BJ (cell line): ENCODE data around the gene LY6G5C. TPM values are rescaled to one million over a fixed set of nuclear protein-coding genes. Genes with fewer than 3 reads are reported as not detected.

ENCODE experiments used
- CTCF ChIA-PET: fragments of 350-600 bp; formaldehyde crosslinking; extraction: SDS; loops from one replicate; lab custom pipeline; 2021; ENCODE audit warnings: antibody characterized with exemption, inconsistent platforms; lab: Yijun Ruan, JAX
- POLR2A ChIA-PET: fragments of 300-600 bp; sonication (Branson Sonifier 250); formaldehyde crosslinking; extraction: SDS; loops from one replicate; lab custom pipeline; 2021; ENCODE audit warnings: antibody characterized with exemption; lab: Charles Lee
- DNase-seq: peaks from one replicate; pipeline ENCODE4 v3.0.0-alpha.2; 2011; ENCODE audit warnings: low read depth
- H3K27me3 ChIP-seq: 2 replicates; pipeline ENCODE4 v1.6.0; 2011; ENCODE audit warnings: low read length; ENCODE audit not compliant: control insufficient read depth, insufficient read depth
- H3K36me3 ChIP-seq: 2 replicates; pipeline ENCODE4 v1.5.1; 2011; ENCODE audit warnings: low read length; ENCODE audit not compliant: control insufficient read depth, insufficient read depth
- H3K4me3 ChIP-seq: 2 replicates; pipeline ENCODE4 v1.5.1; 2011; ENCODE audit warnings: low read depth, mild to moderate bottlenecking, control low read depth, low read length
- polyA minus RNA-seq: library from RNA; depleted of rRNA, polyadenylated mRNA; stranded (reverse); fragments of >200 nt; gene quantifications from 2 replicates; pipeline ENCODE4 v1.2.3, GENCODE V29; 2011; rRNA and poly(A)+ RNA removed
- polyA plus RNA-seq: library from polyadenylated mRNA; depleted of rRNA; stranded (reverse); fragments of >200 nt; gene quantifications from 2 replicates; pipeline ENCODE4 v1.2.3, GENCODE V29; 2011; rRNA removed
- TF ChIP-seq, protein P1 (sequence below): IDR thresholded peaks from 2 replicates; pipeline ENCODE4 v1.5.1; 2011; ENCODE audit warnings: low read depth, mild to moderate bottlenecking, control low read depth, inconsistent platforms, low read length, moderate library complexity; ENCODE audit not compliant: insufficient read depth

Gene LY6G5C, protein sequence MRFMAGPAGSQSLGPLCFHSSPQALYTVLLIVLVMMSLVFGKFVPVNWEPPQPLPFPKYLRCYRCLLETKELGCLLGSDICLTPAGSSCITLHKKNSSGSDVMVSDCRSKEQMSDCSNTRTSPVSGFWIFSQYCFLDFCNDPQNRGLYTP
- polyA plus RNA-seq (3.1 and 3.6 TPM in 2 replicates), polyA minus RNA-seq (1.1 and 1.5 TPM in 2 replicates)

DNA sequence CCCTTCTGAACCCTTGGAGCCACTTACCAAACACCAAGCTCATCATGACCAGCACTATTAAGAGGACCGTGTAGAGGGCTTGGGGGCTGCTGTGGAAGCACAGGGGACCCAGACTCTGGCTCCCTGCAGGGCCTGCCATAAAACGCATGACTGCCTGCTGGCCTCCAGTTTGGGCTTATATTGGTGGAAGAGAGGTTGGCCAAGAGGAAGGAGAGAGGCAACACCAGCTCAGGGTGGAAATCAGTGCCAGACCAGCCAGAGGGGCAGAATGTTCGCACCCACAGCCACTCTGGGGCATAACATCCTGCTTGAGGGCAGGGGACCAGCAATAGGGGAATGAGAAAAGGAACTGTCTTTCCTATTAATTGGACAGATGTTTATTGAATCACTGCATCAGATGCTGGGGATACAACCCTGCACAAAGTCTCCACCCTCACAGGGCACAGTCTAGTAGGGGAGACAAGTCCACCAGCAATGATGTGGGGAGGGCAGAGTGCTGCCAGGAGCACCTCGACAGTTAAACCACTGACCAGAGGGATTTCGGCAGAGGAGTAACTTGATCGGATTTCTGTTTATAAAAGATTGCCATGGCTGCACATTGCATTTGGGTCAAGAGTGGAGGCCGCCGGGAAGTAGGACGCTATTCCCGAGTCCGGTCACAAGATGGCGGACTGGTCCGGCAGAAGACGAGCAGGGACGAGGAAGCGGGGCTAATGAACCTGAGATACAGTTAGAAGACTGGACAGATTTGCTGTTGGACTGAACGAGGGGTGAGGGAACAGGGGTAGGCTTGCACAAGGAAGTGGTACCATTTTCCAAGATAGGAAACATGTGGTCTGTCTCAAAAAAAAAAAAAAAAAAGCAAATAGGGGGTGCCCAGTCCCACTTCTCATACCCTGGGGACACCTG is at the start of gene LY6G5C:
TSS of gene LY6G5C (minus strand) at position 842 of the 909 bp plus-strand sequence. CDS start at position 148, 694 bp downstream.
- CTCF ChIA-PET = interaction anchor here (0.6 to 3.2 kb wide), 18 partner anchors 9 to 605 kb away, joined by 3 to 15 read pairs (median 4); partner anchors contain the start of genes ABHD16A, CLIC1 and LSM2
- H3K27me3 ChIP-seq = no peaks in the 10 kb centered on the region
- POLR2A ChIA-PET = interaction anchor here (0.6 kb wide), 1 partner anchor 161 kb away, joined by 3 read pairs; no protein-coding TSS in a partner anchor
- peaks cover 2% of the 10 kb centered on the region; the same call in 1 of the 2 replicates for H3K36me3 ChIP-seq
- peak; percentile 67 for DNase-seq
- peak within 1 kb of the TSS; percentile 39 for H3K4me3 ChIP-seq
- TF ChIP-seq, protein P1, sequence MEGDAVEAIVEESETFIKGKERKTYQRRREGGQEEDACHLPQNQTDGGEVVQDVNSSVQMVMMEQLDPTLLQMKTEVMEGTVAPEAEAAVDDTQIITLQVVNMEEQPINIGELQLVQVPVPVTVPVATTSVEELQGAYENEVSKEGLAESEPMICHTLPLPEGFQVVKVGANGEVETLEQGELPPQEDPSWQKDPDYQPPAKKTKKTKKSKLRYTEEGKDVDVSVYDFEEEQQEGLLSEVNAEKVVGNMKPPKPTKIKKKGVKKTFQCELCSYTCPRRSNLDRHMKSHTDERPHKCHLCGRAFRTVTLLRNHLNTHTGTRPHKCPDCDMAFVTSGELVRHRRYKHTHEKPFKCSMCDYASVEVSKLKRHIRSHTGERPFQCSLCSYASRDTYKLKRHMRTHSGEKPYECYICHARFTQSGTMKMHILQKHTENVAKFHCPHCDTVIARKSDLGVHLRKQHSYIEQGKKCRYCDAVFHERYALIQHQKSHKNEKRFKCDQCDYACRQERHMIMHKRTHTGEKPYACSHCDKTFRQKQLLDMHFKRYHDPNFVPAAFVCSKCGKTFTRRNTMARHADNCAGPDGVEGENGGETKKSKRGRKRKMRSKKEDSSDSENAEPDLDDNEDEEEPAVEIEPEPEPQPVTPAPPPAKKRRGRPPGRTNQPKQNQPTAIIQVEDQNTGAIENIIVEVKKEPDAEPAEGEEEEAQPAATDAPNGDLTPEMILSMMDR = peak; percentile 75

DNA sequence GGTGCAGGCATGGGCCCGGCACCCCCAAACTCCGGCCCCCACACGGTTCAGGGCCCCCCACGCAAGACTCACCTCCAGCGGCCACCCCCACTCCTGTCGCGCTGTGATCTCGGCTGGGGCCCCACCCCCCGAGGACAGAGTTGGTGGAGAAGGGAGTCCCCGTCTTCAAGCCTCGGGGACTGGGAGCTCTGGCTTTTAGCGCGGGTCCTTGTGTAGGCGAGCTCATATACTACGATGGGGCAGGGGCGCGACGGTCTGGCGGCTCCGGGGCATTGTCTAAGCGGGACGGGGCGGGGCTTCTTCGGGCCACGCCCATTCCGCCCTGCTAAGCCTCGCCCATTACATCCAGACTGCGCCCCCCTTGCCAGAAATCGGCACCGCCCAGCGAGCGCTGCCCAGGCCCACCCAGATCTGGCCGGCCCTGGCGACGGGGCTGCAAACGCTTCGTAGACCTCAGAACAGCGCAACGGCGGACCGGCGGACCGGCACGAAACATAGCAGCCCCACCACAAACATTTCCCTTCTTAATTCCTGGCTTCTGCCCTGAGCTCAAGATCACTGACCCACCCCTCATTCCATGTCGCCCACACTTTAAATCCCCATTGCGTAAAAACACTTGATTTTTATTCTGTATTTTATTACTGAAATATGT is 49.2 kb upstream of the LY6G5C start:
- H3K36me3 ChIP-seq = peaks cover 26% of the 10 kb centered on the region
- TF ChIP-seq, protein P1 = peak; percentile 21; the same call in 1 of the 2 replicates
- ChIA-PET POLR2A (interaction anchor here (0.5 to 0.9 kb wide), 3 partner anchors 8 to 244 kb away, joined by 3 to 6 read pairs (median 4); no protein-coding TSS in a partner anchor), CTCF (interaction anchor here (0.6 to 4.6 kb wide), 17 partner anchors 8 to 141 kb away, joined by 3 to 28 read pairs (median 5); partner anchors contain the start of genes LSM2, LY6G6C, LY6G6D and MSH5)
- H3K4me3 ChIP-seq = peak overlapping the region; percentile 88
- H3K27me3 ChIP-seq = no peaks in the 10 kb centered on the region
- peak; percentile 53 for DNase-seq

DNA sequence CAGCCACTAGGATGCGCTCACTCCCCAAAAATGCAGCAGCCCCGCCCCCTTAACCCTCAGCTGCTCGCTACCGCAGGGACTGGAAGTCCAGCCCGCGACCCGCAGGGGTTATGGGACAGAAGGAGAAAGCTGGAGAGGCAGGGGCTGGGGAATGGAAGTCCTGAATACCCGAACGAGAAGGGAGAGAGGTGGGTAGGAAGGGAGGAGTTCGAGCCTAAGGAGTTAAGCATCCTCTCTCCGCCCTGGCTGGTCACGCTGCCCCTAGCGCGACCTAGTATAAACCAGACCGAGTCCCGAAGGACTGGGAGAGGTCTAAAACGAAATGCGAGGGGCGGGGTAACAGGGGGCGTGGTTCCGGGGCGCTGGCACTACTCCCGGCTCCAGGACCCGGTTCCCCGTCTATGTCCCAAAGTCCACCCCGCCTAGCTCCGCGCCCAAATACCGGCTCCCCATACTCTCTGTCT is 48.7 kb upstream of the LY6G5C start:
- peaks cover 26% of the 10 kb centered on the region for H3K36me3 ChIP-seq
- H3K4me3 ChIP-seq = peak overlapping the region; percentile 88
- peak; percentile 58 for DNase-seq
- no peaks in the 10 kb centered on the region for H3K27me3 ChIP-seq
- POLR2A ChIA-PET = interaction anchor here (0.5 to 0.9 kb wide), 3 partner anchors 8 to 244 kb away, joined by 3 to 6 read pairs (median 4); partner anchors contain the start of gene MSH5
- TF ChIP-seq, protein P1 = no peak
- CTCF ChIA-PET = interaction anchor here (0.6 to 4.6 kb wide), 16 partner anchors 8 to 141 kb away, joined by 3 to 28 read pairs (median 6); partner anchors contain the start of genes LY6G6C, LY6G6D, MSH5 and VARS1

DNA sequence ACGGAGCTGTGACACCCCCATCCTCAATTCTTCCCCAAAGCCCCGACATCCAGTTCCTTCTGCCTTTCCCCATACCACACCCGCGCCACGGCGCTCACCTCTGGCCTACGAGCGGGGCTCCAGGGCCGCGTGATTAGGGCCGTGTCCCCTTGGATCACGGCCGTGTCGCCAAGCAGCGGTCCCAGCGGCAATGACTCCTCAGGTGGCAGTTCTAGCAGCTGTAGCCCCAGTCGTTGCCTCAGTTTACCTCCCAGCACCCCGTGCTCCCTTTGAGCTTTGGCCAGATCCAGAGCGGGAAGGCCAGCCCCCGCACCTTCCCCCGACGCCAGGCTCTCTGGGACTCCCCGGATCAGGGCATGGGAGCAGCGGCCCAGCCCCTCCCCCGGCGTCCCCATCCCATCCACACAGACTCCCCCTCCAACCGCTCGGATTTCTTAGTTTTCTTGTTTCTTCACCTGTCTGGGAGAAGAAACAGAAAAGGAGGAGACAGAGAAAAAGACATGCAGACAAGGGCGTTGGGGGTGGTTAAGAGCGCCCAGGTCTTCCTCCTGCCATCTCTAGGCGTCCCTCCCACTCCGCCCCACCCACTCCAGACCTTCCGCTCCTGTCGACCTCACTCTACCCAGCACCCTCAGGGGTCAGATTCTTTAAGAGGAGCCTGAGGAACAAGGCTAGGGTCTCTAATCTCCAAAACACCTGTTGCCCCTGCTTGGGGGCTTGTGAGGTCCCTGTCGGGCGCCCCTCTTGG is 48.1 kb upstream of the LY6G5C start, which contains the start of gene DDAH2:
TSS of gene DDAH2 (minus strand) at position 533 of the 748 bp plus-strand sequence. CDS start at position 395, 138 bp downstream.
- peak within 1 kb of the TSS; percentile 88 for H3K4me3 ChIP-seq
- TF ChIP-seq, protein P1 = peak; percentile 55
- POLR2A ChIA-PET = interaction anchor here (0.9 kb wide), 1 partner anchor 11 kb away, joined by 3 read pairs; the partner anchor contains the start of gene MSH5

More for the DNA sequence above, 48.1 kb upstream of the LY6G5C start, which contains the start of gene DDAH2:
- Histone ChIP-seq H3K27me3 (no peaks in the 10 kb centered on the region), H3K36me3 (peaks cover 25% of the 10 kb centered on the region)
- CTCF ChIA-PET = interaction anchor here (0.6 to 4.6 kb wide), 15 partner anchors 8 to 142 kb away, joined by 3 to 28 read pairs (median 6); partner anchors contain the start of genes LY6G6C, LY6G6D, MSH5 and VARS1
- no peak for DNase-seq
